Measurements from ENCODE around the gene SPINK5. TPM values are rescaled to one million over a fixed set of nuclear protein-coding genes. Genes with fewer than 3 reads are reported as not detected.

The SPINK5 gene
- total RNA-seq, 4 donors from 2014 or later = 0.94 to 47.0 (median 1.6) TPM

GRCh38 chr5:148060881-148061280, 2.9 kb upstream of the SPINK5 start:
- H3K27me3 ChIP-seq = no peaks in the 10 kb centered on the region
- H3K36me3 ChIP-seq = no peaks in the 10 kb centered on the region
- peaks cover 0 to 7% (median 2%) of the 10 kb centered on the region in 3 donors for H3K9me3 ChIP-seq
- TF ChIP-seq EP300 (IDR thresholded peaks at IDR 0.05) (no peak), POLR2A (IDR thresholded peaks at IDR 0.05) (no peak), POLR2AphosphoS5 (IDR thresholded peaks at IDR 0.05) (no peak), CTCF (IDR thresholded peaks at IDR 0.05) (no peak)
- H3K27ac ChIP-seq = no peak overlapping the region
- no peak for ATAC-seq
- no peaks in the 10 kb centered on the region for H3K4me1 ChIP-seq
- no peak overlapping the region for H3K4me3 ChIP-seq

GRCh38 chr5:148070621-148071020, 6.8 kb downstream of the SPINK5 start:
- 63 to 75% methylated on average over 1 of the region's 1 CpG for WGBS, 2 donors (ENCODE audit: low coverage in 1 of 2)

GRCh38 chr5:148072207-148072606, 8.4 kb downstream of the SPINK5 start:
- Histone ChIP-seq H3K4me3 (no peak overlapping the region), H3K27me3 (no peaks in the 10 kb centered on the region), H3K9me3 (peaks cover 0 to 12% (median 0%) of the 10 kb centered on the region in 3 donors), H3K4me1 (no peaks in the 10 kb centered on the region), H3K36me3 (no peaks in the 10 kb centered on the region), H3K27ac (no peak overlapping the region)
- WGBS, 2 donors (ENCODE audit: low coverage in 1 of 2) = 69 to 100% methylated on average over 2 of the region's 2 CpGs
- TF ChIP-seq POLR2AphosphoS5 (IDR thresholded peaks at IDR 0.05) (no peak), EP300 (IDR thresholded peaks at IDR 0.05) (no peak), POLR2A (IDR thresholded peaks at IDR 0.05) (no peak), CTCF (IDR thresholded peaks at IDR 0.05) (no peak)
- no peak for ATAC-seq

More at GRCh38 chr5:148070621-148071020, 6.8 kb downstream of the SPINK5 start:
- no peak for ATAC-seq
- Histone ChIP-seq H3K4me1 (no peaks in the 10 kb centered on the region), H3K9me3 (peaks cover 0 to under 1% (median 0%) of the 10 kb centered on the region in 3 donors), H3K27ac (no peak overlapping the region), H3K27me3 (no peaks in the 10 kb centered on the region), H3K4me3 (no peak overlapping the region), H3K36me3 (no peaks in the 10 kb centered on the region)
- TF ChIP-seq CTCF (IDR thresholded peaks at IDR 0.05) (no peak), POLR2A (IDR thresholded peaks at IDR 0.05) (no peak), POLR2AphosphoS5 (IDR thresholded peaks at IDR 0.05) (no peak), EP300 (IDR thresholded peaks at IDR 0.05) (no peak)

- no peak overlapping the region for H3K4me3 ChIP-seq
- no peak for ATAC-seq
- no peaks in the 10 kb centered on the region for H3K27me3 ChIP-seq
- H3K9me3 ChIP-seq = peaks cover 0 to 12% (median 0%) of the 10 kb centered on the region in 3 donors
- no peaks in the 10 kb centered on the region for H3K36me3 ChIP-seq
- no peak overlapping the region for H3K27ac ChIP-seq
- H3K4me1 ChIP-seq = no peaks in the 10 kb centered on the region
- 75 to 94% methylated on average over 2 of the region's 2 CpGs for WGBS, 2 donors (ENCODE audit: low coverage in 1 of 2)
- TF ChIP-seq EP300 (IDR thresholded peaks at IDR 0.05) (no peak), POLR2AphosphoS5 (IDR thresholded peaks at IDR 0.05) (no peak), CTCF (IDR thresholded peaks at IDR 0.05) (no peak), POLR2A (IDR thresholded peaks at IDR 0.05) (no peak)
These were observed 11.7 kb downstream of the SPINK5 start for GRCh38 chr5:148075529-148075928.

- H3K4me3 ChIP-seq = no peak overlapping the region
- TF ChIP-seq POLR2A (IDR thresholded peaks at IDR 0.05) (no peak), EP300 (IDR thresholded peaks at IDR 0.05) (no peak), CTCF (IDR thresholded peaks at IDR 0.05) (no peak), POLR2AphosphoS5 (IDR thresholded peaks at IDR 0.05) (no peak)
- H3K27me3 ChIP-seq = no peaks in the 10 kb centered on the region
- WGBS, 2 donors (ENCODE audit: low coverage in 1 of 2) = 78 to 88% methylated on average over 1 of the region's 1 CpG
- H3K36me3 ChIP-seq = no peaks in the 10 kb centered on the region
- no peaks in the 10 kb centered on the region for H3K9me3 ChIP-seq
- H3K27ac ChIP-seq = no peak overlapping the region
- no peak for ATAC-seq
- H3K4me1 ChIP-seq = no peaks in the 10 kb centered on the region
These were observed 19.4 kb downstream of the SPINK5 start for GRCh38 chr5:148083203-148083602.
